ENCODE data around the gene TNIK. TPM values are rescaled to one million over a fixed set of nuclear protein-coding genes. Genes with fewer than 3 reads are reported as not detected.

Gene TNIK
- total and polyA plus RNA-seq, 2 of the 13 experiments (the other 11 are each of a cell fraction or from before 2014, with no cell fraction given): 0.15 to 0.22 TPM

- FAIRE-seq: no peak
- no peak overlapping the region for H3K27ac ChIP-seq (ENCODE audit: extremely low read length, insufficient read depth, low read length)
- no peaks in the 10 kb centered on the region for H3K9me3 ChIP-seq (ENCODE audit: low read length)
- H3K9ac ChIP-seq (ENCODE audit: insufficient read depth, low read depth, low read length): no peak overlapping the region
- H3K79me2 ChIP-seq (ENCODE audit: insufficient read depth, low read length): no peaks in the 10 kb centered on the region
- H3K27me3 ChIP-seq (ENCODE audit: control insufficient read depth in 1 of 2, insufficient read depth in 2 of 2, low read length in 2 of 2): no peaks in the 10 kb centered on the region
- intact Hi-C loops (cut with micrococcal nuclease; ENCODE audit: unreplicated experiment) (no loop called here), in situ Hi-C loops (cut with HindIII; ENCODE audit: extremely low pct_ligation_motif_present, low pct_unique_long_range_greater_than_20kb) (no loop called here)
- no peak overlapping the region for H3K4me3 ChIP-seq (replicated peaks in 1 of 3; ENCODE audit: insufficient read depth in 1 of 3, low read depth in 2 of 3, low read length in 3 of 3)
- DNase-seq (ENCODE audit: low spot score): no peak
- CTCF ChIA-PET (ENCODE audit: low intra/inter-chr PET ratio, low total read pairs): no interaction called here
- POLR2A ChIA-PET: no interaction called here
- no peak overlapping the region for H2AFZ ChIP-seq (ENCODE audit: low read length)
- TF ChIP-seq ZNF276 (CRISPR knock-in tag; IDR thresholded peaks at IDR 0.05; ENCODE audit: low read depth) (no peak), ZFP36 (IDR thresholded peaks at IDR 0.05; ENCODE audit: borderline replicate concordance, low read depth, low read length, partially characterized antibody) (no peak)
- BruUV-seq (replicated peaks): no TSS peak
- no peaks in the 10 kb centered on the region for H4K20me1 ChIP-seq (ENCODE audit: insufficient read depth, low read length)
- H3K36me3 ChIP-seq (replicated peaks in 1 of 2; ENCODE audit: control insufficient read depth in 1 of 2, insufficient read depth in 2 of 2, low read length in 2 of 2): no peaks in the 10 kb centered on the region
- no peaks in the 10 kb centered on the region for H3K4me1 ChIP-seq (ENCODE audit: insufficient read depth, low read length)
- H3K4me2 ChIP-seq (ENCODE audit: low read depth, low read length): no peak overlapping the region
- no peak for ATAC-seq
- 35% methylated on average over 3 of the region's 3 CpGs for WGBS (ENCODE audit: low lambda C conversion rate)
Observed at GRCh38 chr3:171323938-171324536, 136.2 kb downstream of the TNIK start.

GRCh38 chr3:171321559-171322360 is 138.4 kb downstream of the TNIK start:
- intact Hi-C loops (cut with micrococcal nuclease; ENCODE audit: unreplicated experiment) (no loop called here), in situ Hi-C loops (cut with HindIII; ENCODE audit: extremely low pct_ligation_motif_present, low pct_unique_long_range_greater_than_20kb) (no loop called here)
- no peak overlapping the region for H3K9ac ChIP-seq (ENCODE audit: insufficient read depth, low read depth, low read length)
- DNase-seq (ENCODE audit: low spot score): no peak
- WGBS (ENCODE audit: low lambda C conversion rate): 29% methylated on average over 3 of the region's 3 CpGs
- H3K27ac ChIP-seq (ENCODE audit: extremely low read length, insufficient read depth, low read length): no peak overlapping the region
- no peaks in the 10 kb centered on the region for H3K79me2 ChIP-seq (ENCODE audit: insufficient read depth, low read length)
- no peak overlapping the region for H3K4me3 ChIP-seq (replicated peaks in 1 of 3; ENCODE audit: insufficient read depth in 1 of 3, low read depth in 2 of 3, low read length in 3 of 3)
- H3K4me1 ChIP-seq (ENCODE audit: insufficient read depth, low read length): no peaks in the 10 kb centered on the region
- BruUV-seq (replicated peaks): no TSS peak
- no peak overlapping the region for H3K4me2 ChIP-seq (ENCODE audit: low read depth, low read length)
- no peaks in the 10 kb centered on the region for H3K36me3 ChIP-seq (replicated peaks in 1 of 2; ENCODE audit: control insufficient read depth in 1 of 2, insufficient read depth in 2 of 2, low read length in 2 of 2)
- no peaks in the 10 kb centered on the region for H4K20me1 ChIP-seq (ENCODE audit: insufficient read depth, low read length)
- POLR2A ChIA-PET: no interaction called here
- TF ChIP-seq SALL1 (CRISPR knock-in tag; IDR thresholded peaks at IDR 0.05): no peak
- CTCF ChIA-PET (ENCODE audit: low intra/inter-chr PET ratio, low total read pairs): no interaction called here
- no peak overlapping the region for H2AFZ ChIP-seq (ENCODE audit: low read length)
- FAIRE-seq: no peak
- H3K9me3 ChIP-seq (ENCODE audit: low read length): no peaks in the 10 kb centered on the region
- ATAC-seq: no peak
- no peaks in the 10 kb centered on the region for H3K27me3 ChIP-seq (ENCODE audit: control insufficient read depth in 1 of 2, insufficient read depth in 2 of 2, low read length in 2 of 2)

All from HepG2 (cell line).